Lower leg skin (tissue), 3 donors: ENCODE measurements around the gene IL31.

Experiments
- CTCF ChIP-seq, 3 donors: fragments of 450-650 bp; IDR thresholded peaks; one replicate each; pipeline ENCODE4 v1.5.1; 2016; ENCODE audit warnings: antibody characterized with exemption in 3 of 3, mild to moderate bottlenecking in 3 of 3, moderate library complexity in 2 of 3
- POLR2A ChIP-seq, 2 donors: fragments of 450-650 bp; IDR thresholded peaks; one replicate each; pipeline ENCODE4 v1.6.1; 2016 to 2017; ENCODE audit warnings: antibody characterized with exemption in 2 of 2, mild to moderate bottlenecking in 1 of 2, moderate library complexity in 1 of 2

GRCh38 chr12:122139941-122140340 lies 34.1 kb downstream of the IL31 start:
- no peak for TF ChIP-seq POLR2A (IDR thresholded peaks at IDR 0.05)
- no peak for TF ChIP-seq CTCF (IDR thresholded peaks at IDR 0.05)
